Measurements from ENCODE around the gene CBLB. TPM values are rescaled to one million over a fixed set of nuclear protein-coding genes. Genes with fewer than 3 reads are reported as not detected.

The CBLB gene
- total and polyA plus RNA-seq, 9 donors, result 14.8 to 133 (median 40.5) TPM

GRCh38 chr3:105906345-105906744 lies 37.5 kb upstream of the CBLB start:
- TF ChIP-seq CTCF (IDR thresholded peaks at IDR 0.05) (no peak), POLR2A (IDR thresholded peaks at IDR 0.05) (no peak), EP300 (IDR thresholded peaks at IDR 0.05) (no peak)
- H3K9me3 ChIP-seq, result no peaks in the 10 kb centered on the region
- no peaks in the 10 kb centered on the region for H3K27me3 ChIP-seq
- H3K4me3 ChIP-seq, result no peak overlapping the region
- intact Hi-C loops (cut with DNase I), result loop anchor here in 1 of 4 donors (2.0 kb wide), 1 partner anchor 38 kb away; the partner anchor contains the start of gene CBLB
- no peak for DNase-seq
- no peaks in the 10 kb centered on the region for H3K36me3 ChIP-seq
- H3K4me1 ChIP-seq (ENCODE audit: insufficient read depth), result peaks cover 3% of the 10 kb centered on the region
- H3K27ac ChIP-seq, result no peak overlapping the region
- WGBS, 3 donors, result 49 to 66% (median 51%) methylated on average over 1 of the region's 1 CpG

GRCh38 chr3:105905328-105905727 lies 36.5 kb upstream of the CBLB start:
- Histone ChIP-seq H3K27ac (no peak overlapping the region), H3K4me1 (ENCODE audit: insufficient read depth) (peaks cover 3% of the 10 kb centered on the region), H3K36me3 (no peaks in the 10 kb centered on the region), H3K9me3 (no peaks in the 10 kb centered on the region), H3K27me3 (no peaks in the 10 kb centered on the region), H3K4me3 (no peak overlapping the region)
- intact Hi-C loops (cut with DNase I), result no loop called here
- no peak for DNase-seq
- 65 to 79% (median 73%) methylated on average over 1 of the region's 1 CpG for WGBS, 3 donors
- TF ChIP-seq CTCF (IDR thresholded peaks at IDR 0.05) (no peak), POLR2A (IDR thresholded peaks at IDR 0.05) (no peak), EP300 (IDR thresholded peaks at IDR 0.05) (no peak)

GRCh38 chr3:105904678-105905284 lies 36.0 kb upstream of the CBLB start:
- Histone ChIP-seq H3K27ac (no peak overlapping the region), H3K4me3 (no peak overlapping the region)

GRCh38 chr3:105904251-105904650 lies 35.4 kb upstream of the CBLB start:
- Histone ChIP-seq H3K27ac (no peak overlapping the region), H3K27me3 (no peaks in the 10 kb centered on the region), H3K4me1 (ENCODE audit: insufficient read depth) (peaks cover 3% of the 10 kb centered on the region), H3K4me3 (no peak overlapping the region), H3K36me3 (no peaks in the 10 kb centered on the region), H3K9me3 (no peaks in the 10 kb centered on the region)
- intact Hi-C loops (cut with DNase I), result no loop called here
- 97 to 100% (median 98%) methylated on average over 1 of the region's 1 CpG for WGBS, 3 donors
- TF ChIP-seq CTCF (IDR thresholded peaks at IDR 0.05) (no peak), POLR2A (IDR thresholded peaks at IDR 0.05) (no peak), EP300 (IDR thresholded peaks at IDR 0.05) (no peak)
- DNase-seq, result no peak

More at GRCh38 chr3:105904678-105905284, 36.0 kb upstream of the CBLB start:
- no peaks in the 10 kb centered on the region for H3K36me3 ChIP-seq
- no peaks in the 10 kb centered on the region for H3K27me3 ChIP-seq
- peaks cover 3% of the 10 kb centered on the region for H3K4me1 ChIP-seq (ENCODE audit: insufficient read depth)
- H3K9me3 ChIP-seq, result no peaks in the 10 kb centered on the region
- DNase-seq, result no peak
- TF ChIP-seq EP300 (IDR thresholded peaks at IDR 0.05), result no peak
- TF ChIP-seq CTCF (IDR thresholded peaks at IDR 0.05), result no peak
- TF ChIP-seq POLR2A (IDR thresholded peaks at IDR 0.05), result no peak
- 66 to 72% (median 69%) methylated on average over 5 of the region's 5 CpGs for WGBS, 3 donors
- intact Hi-C loops (cut with DNase I), result no loop called here

Data from ovary (tissue), 9 donors.